H9 (cell line): ENCODE data around the gene MALRD1. TPM values are rescaled to one million over a fixed set of nuclear protein-coding genes. Genes with fewer than 3 reads are reported as not detected.

Experiments
- DNase-seq: peaks from one replicate; pipeline ENCODE4 v3.0.0-alpha.2; 2017
- H2AFZ ChIP-seq: one replicate; pipeline ENCODE4 v1.6.1; 2013; ENCODE audit warnings: mild to moderate bottlenecking, low read length, control low read depth, moderate library complexity
- H2AK5ac ChIP-seq: 2 replicates; pipeline ENCODE4 v1.6.1; 2013; ENCODE audit warnings: low read length, control low read depth, mixed read lengths; ENCODE audit not compliant: insufficient read length
- H2BK120ac ChIP-seq: one replicate; pipeline ENCODE4 v1.6.1; 2013; ENCODE audit warnings: low read depth, mild to moderate bottlenecking, low read length, control low read depth, inconsistent platforms; ENCODE audit not compliant: poor library complexity, severe bottlenecking
- H2BK12ac ChIP-seq: 2 replicates; pipeline ENCODE4 v1.6.1; 2013; ENCODE audit warnings: low read length, control low read depth, mixed read lengths, low read depth; ENCODE audit not compliant: insufficient read length
- H2BK15ac ChIP-seq: 2 replicates; pipeline ENCODE4 v1.6.1; 2013; ENCODE audit warnings: low read depth, low read length, control low read depth
- H2BK20ac ChIP-seq: one replicate; pipeline ENCODE4 v1.6.1; 2013; ENCODE audit warnings: low read depth, mild to moderate bottlenecking, low read length, control low read depth, inconsistent platforms; ENCODE audit not compliant: poor library complexity, severe bottlenecking
- H2BK5ac ChIP-seq: 2 replicates; pipeline ENCODE4 v1.6.1; 2013; ENCODE audit warnings: low read length, control low read depth, mixed read lengths; ENCODE audit not compliant: insufficient read length
- H3K14ac ChIP-seq: 2 replicates; pipeline ENCODE4 v1.6.1; 2013; ENCODE audit warnings: low read length, control low read depth; ENCODE audit not compliant: insufficient read depth
- H3K18ac ChIP-seq: 2 replicates; pipeline ENCODE4 v1.6.1; 2013; ENCODE audit warnings: low read depth, mild to moderate bottlenecking, mixed read lengths, low read length, control low read depth; ENCODE audit not compliant: insufficient read length
- H3K23ac ChIP-seq: 2 replicates; pipeline ENCODE4 v1.6.1; 2013; ENCODE audit warnings: low read length, control low read depth, mixed read lengths, low read depth; ENCODE audit not compliant: insufficient read length
- H3K23me2 ChIP-seq: 2 replicates; pipeline ENCODE4 v1.6.1; 2013; ENCODE audit warnings: low read depth, mild to moderate bottlenecking, mixed read lengths, low read length, control low read depth; ENCODE audit not compliant: insufficient read length, poor library complexity, severe bottlenecking
- H3K27ac ChIP-seq: 2 replicates; pipeline ENCODE4 v1.5.1; 2013; ENCODE audit warnings: low read length, control low read depth, mixed read lengths, low read depth; ENCODE audit not compliant: insufficient read length
- H3K27me3 ChIP-seq: 2 replicates; pipeline ENCODE4 v1.6.1; 2013; ENCODE audit warnings: low read length, control low read depth, inconsistent platforms; ENCODE audit not compliant: insufficient read depth
- H3K4ac ChIP-seq: 2 replicates; pipeline ENCODE4 v1.6.1; 2013; ENCODE audit warnings: low read depth, mild to moderate bottlenecking, control low read depth, inconsistent platforms, low read length, moderate library complexity
- H3K4me1 ChIP-seq: 2 replicates; pipeline ENCODE4 v1.6.1; 2013; ENCODE audit warnings: low read length, control low read depth, inconsistent platforms; ENCODE audit not compliant: insufficient read depth
- H3K4me2 ChIP-seq: 2 replicates; pipeline ENCODE4 v1.6.1; 2013; ENCODE audit warnings: low read length, control low read depth, mixed read lengths; ENCODE audit not compliant: insufficient read length, insufficient read depth
- H3K56ac ChIP-seq: 2 replicates; pipeline ENCODE4 v1.6.1; 2013; ENCODE audit warnings: low read depth, mild to moderate bottlenecking, mixed read lengths, low read length, control low read depth; ENCODE audit not compliant: insufficient read length
- H3K79me1 ChIP-seq: 2 replicates; pipeline ENCODE4 v1.6.1; 2013; ENCODE audit warnings: low read depth, mild to moderate bottlenecking, moderate library complexity, low read length, control low read depth, inconsistent platforms; ENCODE audit not compliant: insufficient read depth, poor library complexity, severe bottlenecking
- H3K79me2 ChIP-seq: 2 replicates; pipeline ENCODE4 v1.6.1; 2013; ENCODE audit warnings: low read length, control low read depth, inconsistent platforms; ENCODE audit not compliant: insufficient read depth
- H3K9ac ChIP-seq: 2 replicates; pipeline ENCODE4 v1.6.1; 2013; ENCODE audit warnings: low read length, control low read depth, mixed read lengths; ENCODE audit not compliant: insufficient read length; ENCODE audit errors: extremely low read depth
- H3K9me3 ChIP-seq: one replicate; pipeline ENCODE4 v1.6.1; 2013; ENCODE audit warnings: low read depth, low read length, inconsistent platforms; ENCODE audit not compliant: control insufficient read depth
- H3T11ph ChIP-seq: one replicate; pipeline ENCODE4 v1.6.1; 2013; ENCODE audit warnings: mild to moderate bottlenecking, low read length, control low read depth, inconsistent platforms
- H4K20me1 ChIP-seq: one replicate; pipeline ENCODE4 v1.6.1; 2013; ENCODE audit not compliant: control insufficient read depth, insufficient read length, insufficient read depth
- H4K5ac ChIP-seq: 2 replicates; pipeline ENCODE4 v1.6.1; 2013; ENCODE audit warnings: low read depth, mild to moderate bottlenecking, mixed read lengths, low read length, control low read depth; ENCODE audit not compliant: insufficient read length
- H4K8ac ChIP-seq: replicated peaks from 2 replicates; pipeline ENCODE4 v1.6.1; 2013; ENCODE audit warnings: low read length, control low read depth, mixed read lengths, low read depth; ENCODE audit not compliant: insufficient read length
- H4K91ac ChIP-seq: 2 replicates; pipeline ENCODE4 v1.6.1; 2013; ENCODE audit warnings: low read depth, mild to moderate bottlenecking, moderate library complexity, mixed read lengths, low read length, control low read depth; ENCODE audit not compliant: insufficient read length
- H3K27ac Mint-ChIP-seq, 3 experiments: 2 replicates in 2 of 3; 3 replicates in 1 of 3; pipeline ENCODE4 v1.8.0; 2020 to 2021; ENCODE audit warnings: mixed read lengths in 3 of 3, mild to moderate bottlenecking in 1 of 3, moderate library complexity in 1 of 3
- H3K27me3 Mint-ChIP-seq: 2 replicates; pipeline ENCODE4 v1.8.0; 2021; ENCODE audit warnings: low read depth, mild to moderate bottlenecking, moderate library complexity, mixed read lengths
- H3K36me3 Mint-ChIP-seq, 3 experiments: 2 replicates in 2 of 3; 3 replicates in 1 of 3; pipeline ENCODE4 v1.8.0; 2020 to 2021; ENCODE audit warnings: low read depth in 3 of 3, mixed read lengths in 3 of 3; ENCODE audit not compliant: insufficient read depth in 1 of 3
- H3K4me1 Mint-ChIP-seq, 2 experiments: 2 replicates each; pipeline ENCODE4 v1.8.0; 2020; ENCODE audit warnings: mixed read lengths in 2 of 2
- H3K4me3 Mint-ChIP-seq, 2 experiments: 2 replicates in 1 of 2; 3 replicates in 1 of 2; pipeline ENCODE4 v1.8.0; 2020 to 2021; ENCODE audit warnings: mild to moderate bottlenecking in 2 of 2, mixed read lengths in 2 of 2, moderate library complexity in 1 of 2
- H3K9me3 Mint-ChIP-seq, 2 experiments: 2 replicates in 1 of 2; 3 replicates in 1 of 2; pipeline ENCODE4 v1.8.0; 2020; ENCODE audit warnings: mild to moderate bottlenecking in 2 of 2, mixed read lengths in 2 of 2, moderate library complexity in 1 of 2
- CTCF ChIP-seq: fragments of 200-600 bp; sonication (generic); conservative IDR thresholded peaks from 3 replicates; pipeline ENCODE4 v1.8.0; 2021; ENCODE audit warnings: antibody characterized with exemption, mild to moderate bottlenecking
- WGBS: extraction: QIAGEN DNeasy Blood & Tissue Kit; methylation state at CpG from one replicate; pipeline ENCODE4 v1.1.7; 2013; ENCODE audit warnings: missing lambda C conversion rate, low lambda C conversion rate, mixed read lengths; ENCODE audit not compliant: insufficient read length; ENCODE audit errors: extremely low coverage; 5-methylcytosine and 5-hydroxymethylcytosine counted together
- total RNA-seq: library from RNA; stranded (reverse); gene quantifications from 2 replicates; pipeline ENCODE4 v1.2.1, GENCODE V29; 2021

MALRD1 gene
- total RNA-seq, 1 experiment from 2014 or later: 0.20 TPM

- H3K79me2 ChIP-seq: no peaks in the 10 kb centered on the region
Observed at GRCh38 chr10:19058046-19058445, 9.4 kb downstream of the MALRD1 start.

More at GRCh38 chr10:19058046-19058445, 9.4 kb downstream of the MALRD1 start:
- no peaks in the 10 kb centered on the region for H3K4me1 ChIP-seq
- peaks cover 9 to 10% of the 10 kb centered on the region in 2 experiments for H3K4me1 Mint-ChIP-seq
- H3K56ac ChIP-seq: no peak overlapping the region
- no peaks in the 10 kb centered on the region; a peak in 1 of 5 replicates for H3K9me3 Mint-ChIP-seq
- no peak overlapping the region for H4K91ac ChIP-seq
- no peaks in the 10 kb centered on the region for H3K27me3 Mint-ChIP-seq
- H3K27me3 ChIP-seq: no peaks in the 10 kb centered on the region
- no peak overlapping the region for H2BK120ac ChIP-seq
- no peak overlapping the region for H2AFZ ChIP-seq
- H2BK20ac ChIP-seq: no peak overlapping the region
- no peak overlapping the region for H2BK12ac ChIP-seq
- H3K4ac ChIP-seq: no peak overlapping the region
- no peaks in the 10 kb centered on the region for H3K9me3 ChIP-seq
- H4K20me1 ChIP-seq: no peaks in the 10 kb centered on the region
- H3K27ac Mint-ChIP-seq: no peak overlapping the region
- no peaks in the 10 kb centered on the region; a peak in 1 of 7 replicates for H3K36me3 Mint-ChIP-seq
- H3K27ac ChIP-seq: no peak overlapping the region
- no peak overlapping the region for H3T11ph ChIP-seq
- H4K5ac ChIP-seq: no peak overlapping the region
- no peak overlapping the region for H3K23ac ChIP-seq
- no peak overlapping the region for H3K9ac ChIP-seq
- no peak overlapping the region for H3K14ac ChIP-seq
- DNase-seq: no peak
- no peak overlapping the region for H2AK5ac ChIP-seq
- H2BK5ac ChIP-seq: no peak overlapping the region
- WGBS: no CpG with 5 or more reads among the region's 4 CpGs
- no peak overlapping the region for H3K4me3 Mint-ChIP-seq
- no peaks in the 10 kb centered on the region for H3K79me1 ChIP-seq
- H3K23me2 ChIP-seq: no peaks in the 10 kb centered on the region
- no peak overlapping the region for H4K8ac ChIP-seq
- no peak overlapping the region for H3K4me2 ChIP-seq
- no peak overlapping the region for H3K18ac ChIP-seq
- no peak for TF ChIP-seq CTCF
- H2BK15ac ChIP-seq: no peak overlapping the region
